Measurements from ENCODE around the gene TMEM147.

The TMEM147 gene

DNA sequence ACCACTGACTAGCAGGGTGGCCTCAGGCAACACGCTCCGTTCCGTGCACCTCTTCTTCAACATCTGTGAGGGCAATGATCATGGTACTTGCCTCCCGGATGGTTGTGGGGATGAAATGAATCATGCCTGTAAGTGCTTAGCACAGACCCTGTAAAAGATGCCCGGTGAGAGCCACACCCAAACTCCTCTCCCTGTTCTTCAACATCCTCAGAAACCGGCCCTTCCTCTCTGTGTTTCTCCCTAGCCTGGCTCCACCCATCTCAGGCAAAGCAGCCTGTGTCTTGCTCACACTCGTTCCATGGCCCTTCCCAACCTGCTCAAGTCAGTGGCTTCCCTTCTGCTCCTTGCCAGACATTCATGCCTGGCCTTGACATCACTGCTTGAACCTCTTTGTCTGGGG lies 26.1 kb upstream of the TMEM147 start:
- TF ChIP-seq, protein P1, sequence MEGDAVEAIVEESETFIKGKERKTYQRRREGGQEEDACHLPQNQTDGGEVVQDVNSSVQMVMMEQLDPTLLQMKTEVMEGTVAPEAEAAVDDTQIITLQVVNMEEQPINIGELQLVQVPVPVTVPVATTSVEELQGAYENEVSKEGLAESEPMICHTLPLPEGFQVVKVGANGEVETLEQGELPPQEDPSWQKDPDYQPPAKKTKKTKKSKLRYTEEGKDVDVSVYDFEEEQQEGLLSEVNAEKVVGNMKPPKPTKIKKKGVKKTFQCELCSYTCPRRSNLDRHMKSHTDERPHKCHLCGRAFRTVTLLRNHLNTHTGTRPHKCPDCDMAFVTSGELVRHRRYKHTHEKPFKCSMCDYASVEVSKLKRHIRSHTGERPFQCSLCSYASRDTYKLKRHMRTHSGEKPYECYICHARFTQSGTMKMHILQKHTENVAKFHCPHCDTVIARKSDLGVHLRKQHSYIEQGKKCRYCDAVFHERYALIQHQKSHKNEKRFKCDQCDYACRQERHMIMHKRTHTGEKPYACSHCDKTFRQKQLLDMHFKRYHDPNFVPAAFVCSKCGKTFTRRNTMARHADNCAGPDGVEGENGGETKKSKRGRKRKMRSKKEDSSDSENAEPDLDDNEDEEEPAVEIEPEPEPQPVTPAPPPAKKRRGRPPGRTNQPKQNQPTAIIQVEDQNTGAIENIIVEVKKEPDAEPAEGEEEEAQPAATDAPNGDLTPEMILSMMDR (IDR thresholded peaks at IDR 0.05; ENCODE audit: insufficient read depth, missing control alignments): no peak
- DNase-seq (ENCODE audit: insufficient read length, low spot score): no peak
- no peak for FAIRE-seq

DNA sequence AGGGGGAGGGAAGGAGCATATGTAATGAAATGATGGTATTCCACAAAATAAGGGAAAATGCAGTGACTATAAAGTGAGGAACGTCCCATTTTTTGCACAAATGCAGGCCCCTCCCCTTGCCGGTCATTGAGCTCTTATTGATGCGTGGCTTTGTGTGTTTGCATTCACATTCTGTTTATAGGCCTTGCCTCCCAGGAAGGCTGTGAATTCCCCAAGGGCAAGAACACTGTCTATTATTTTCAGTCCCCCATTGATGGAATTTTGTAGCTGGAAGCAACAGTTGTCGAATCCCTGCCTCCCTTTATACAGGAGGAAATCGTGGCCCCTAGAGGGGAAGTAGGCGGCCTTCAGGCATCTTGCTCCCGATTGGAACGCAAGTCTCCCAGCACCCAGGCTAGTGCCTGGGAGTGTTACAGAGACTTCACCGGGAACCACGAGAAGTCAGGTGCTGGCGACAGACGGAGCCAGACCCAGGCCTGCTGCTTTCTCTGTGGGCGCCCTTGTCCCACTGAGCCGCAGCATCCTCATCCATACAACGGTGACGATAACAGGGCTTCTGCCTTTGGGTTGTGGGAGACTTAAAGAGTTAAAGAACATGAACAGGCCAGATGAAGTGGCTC lies 24.2 kb upstream of the TMEM147 start:
- DNase-seq (ENCODE audit: insufficient read length, low spot score) (no peak), FAIRE-seq (no peak)
- TF ChIP-seq, protein P1 (IDR thresholded peaks at IDR 0.05; ENCODE audit: insufficient read depth, missing control alignments): no peak

DNA sequence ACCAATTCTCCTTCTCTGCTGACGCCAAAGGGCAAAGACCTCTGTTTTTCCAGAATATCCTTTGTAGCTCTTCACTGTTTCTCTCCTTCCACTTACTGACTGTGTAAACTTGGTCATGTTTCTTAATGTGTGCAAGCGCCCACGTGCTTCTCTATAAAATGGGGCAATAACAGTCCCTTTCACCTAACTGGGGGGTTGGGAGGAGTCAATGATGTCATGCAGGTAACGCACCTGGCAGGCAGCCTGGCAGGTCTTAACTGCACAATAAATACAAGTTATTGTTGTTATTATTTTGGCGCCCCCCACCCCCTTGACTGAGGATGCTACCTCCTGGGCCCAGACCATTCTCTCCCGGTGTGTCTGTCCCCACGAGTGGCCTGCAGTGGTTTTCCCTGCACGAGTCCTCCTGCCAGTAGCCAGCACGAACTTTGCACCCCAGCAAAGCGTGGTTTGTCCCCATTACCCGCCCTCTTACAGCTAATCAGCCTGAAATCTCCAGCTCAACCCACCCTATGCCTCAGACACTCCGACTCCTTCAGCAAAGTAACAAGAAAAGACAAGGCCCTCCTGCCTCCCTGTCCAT lies 22.6 kb upstream of the TMEM147 start:
- FAIRE-seq (no peak), DNase-seq (ENCODE audit: insufficient read length, low spot score) (no peak)
- TF ChIP-seq, protein P1 (IDR thresholded peaks at IDR 0.05; ENCODE audit: insufficient read depth, missing control alignments): no peak

DNA sequence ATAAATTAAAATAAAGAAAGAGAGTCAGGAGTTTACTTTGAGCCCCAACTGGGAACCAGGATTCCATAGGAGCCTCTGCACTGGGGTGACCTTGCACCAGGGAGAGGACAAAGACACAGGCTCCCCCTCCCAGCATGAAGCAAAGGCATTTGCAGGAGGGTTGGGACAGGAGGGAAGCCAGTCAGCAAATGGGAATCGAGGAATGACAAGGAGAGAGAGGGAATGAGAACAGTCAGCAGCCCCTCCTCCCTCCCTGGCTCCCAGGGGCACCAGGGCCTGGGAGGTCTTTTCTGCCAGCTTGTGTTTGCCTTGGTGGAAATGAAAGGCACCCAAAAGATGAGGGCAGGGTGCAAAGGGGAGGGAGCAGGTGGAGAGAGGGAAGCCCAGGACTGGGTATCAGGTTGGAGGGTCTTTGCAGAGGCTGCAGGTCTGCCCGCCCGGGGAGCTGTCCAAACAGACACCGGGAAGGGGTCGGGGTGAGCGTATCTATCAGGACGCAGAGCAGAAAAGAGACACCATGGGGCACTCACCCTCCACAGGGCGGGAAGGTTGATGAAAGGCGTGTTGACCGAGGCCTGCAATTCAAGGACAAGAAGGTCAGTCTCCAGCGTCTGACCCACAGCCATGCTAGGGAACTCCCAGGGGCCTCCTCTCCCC lies 21.1 kb upstream of the TMEM147 start:
- no peak for DNase-seq (ENCODE audit: insufficient read length, low spot score)
- TF ChIP-seq, protein P1 (IDR thresholded peaks at IDR 0.05; ENCODE audit: insufficient read depth, missing control alignments): no peak
- FAIRE-seq: no peak

DNA sequence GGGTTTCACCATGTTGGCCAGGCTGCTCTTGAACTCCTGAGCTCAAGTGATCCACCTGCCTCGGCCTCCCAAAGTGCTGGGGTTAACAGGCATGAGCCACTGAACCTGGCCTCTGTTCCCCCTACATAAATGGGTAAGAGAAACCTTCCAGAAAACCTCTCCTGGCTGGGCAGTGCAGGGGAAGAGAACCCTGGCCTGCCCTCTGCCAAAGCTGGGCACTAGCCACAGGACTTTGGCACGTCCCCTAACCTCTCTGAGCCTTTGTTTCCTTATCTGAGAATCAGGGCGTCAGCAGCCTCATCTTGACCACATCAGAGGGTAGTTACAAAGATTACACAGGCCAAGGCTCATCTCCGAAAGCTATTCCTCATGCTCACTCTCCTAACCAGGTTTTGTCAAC lies 19.6 kb upstream of the TMEM147 start:
- DNase-seq (ENCODE audit: insufficient read length, low spot score): no peak

DNA sequence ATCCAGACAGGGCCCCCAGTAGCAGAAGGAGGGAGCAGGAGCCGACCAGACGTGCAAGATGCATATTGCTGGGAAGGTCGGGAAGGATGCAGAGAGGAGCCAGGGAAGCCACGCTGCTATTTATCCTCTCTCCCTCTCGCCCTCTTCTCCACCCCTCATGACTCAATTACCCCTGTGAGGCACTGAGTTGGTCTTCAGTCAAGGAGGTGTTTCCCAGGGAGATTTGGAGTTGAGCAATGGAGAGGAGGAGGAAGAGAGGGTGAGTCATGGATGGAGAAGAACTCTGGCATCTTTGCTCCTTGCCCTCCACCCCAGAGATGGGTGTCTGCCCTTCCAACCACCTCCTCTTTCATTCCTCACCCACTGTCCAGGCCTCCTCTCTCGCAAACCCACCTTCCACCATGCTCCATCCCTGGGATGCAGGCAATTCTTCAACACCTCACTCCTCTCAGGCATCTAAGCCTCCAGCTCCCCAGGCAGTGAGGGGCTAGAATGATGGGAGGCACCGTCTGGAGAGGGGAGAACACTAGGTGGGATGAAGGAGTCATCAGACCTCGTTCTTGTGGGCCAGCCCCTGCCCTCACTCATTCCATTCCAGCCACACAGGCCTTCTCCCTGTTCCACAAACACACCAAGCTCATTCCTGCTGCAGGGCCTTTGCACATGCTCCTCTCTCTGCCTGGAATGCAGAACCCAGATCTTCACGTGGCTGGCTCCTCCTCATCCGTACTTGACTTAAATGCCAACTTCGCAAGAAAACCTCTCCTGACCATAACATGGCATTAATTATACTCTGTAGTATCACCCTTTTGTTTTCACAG lies 17.0 kb upstream of the TMEM147 start, which contains the start of gene SBSN:
TSS of gene SBSN (minus strand) at position 94 of the 821 bp plus-strand sequence. CDS start at position 64, 30 bp downstream.
- TF ChIP-seq, protein P1 (IDR thresholded peaks at IDR 0.05; ENCODE audit: insufficient read depth, missing control alignments): no peak
- no peak for DNase-seq (ENCODE audit: insufficient read length, low spot score)

More for the DNA sequence above, 19.6 kb upstream of the TMEM147 start:
- TF ChIP-seq, protein P1 (IDR thresholded peaks at IDR 0.05; ENCODE audit: insufficient read depth, missing control alignments): no peak
- no peak for FAIRE-seq

More for the DNA sequence above, 17.0 kb upstream of the TMEM147 start, which contains the start of gene SBSN:
- no peak for FAIRE-seq
